Suppressor macrophage treated with lipopolysaccharide for 4 hours (primary cell): ENCODE measurements around the gene TOMM6.
"Not testable (repeated sequence)": the region's sequence is repeated elsewhere in the genome, so short reads cannot be mapped to it uniquely, and the experiment has no call there.

ENCODE experiments used
- DNase-seq: peaks from one replicate; pipeline ENCODE4 v3.0.0-alpha.2; 2020

TOMM6 gene

GRCh38 chr6:41785689-41786450 lies 1.6 kb upstream of the TOMM6 start:
- no peak for DNase-seq

DNA sequence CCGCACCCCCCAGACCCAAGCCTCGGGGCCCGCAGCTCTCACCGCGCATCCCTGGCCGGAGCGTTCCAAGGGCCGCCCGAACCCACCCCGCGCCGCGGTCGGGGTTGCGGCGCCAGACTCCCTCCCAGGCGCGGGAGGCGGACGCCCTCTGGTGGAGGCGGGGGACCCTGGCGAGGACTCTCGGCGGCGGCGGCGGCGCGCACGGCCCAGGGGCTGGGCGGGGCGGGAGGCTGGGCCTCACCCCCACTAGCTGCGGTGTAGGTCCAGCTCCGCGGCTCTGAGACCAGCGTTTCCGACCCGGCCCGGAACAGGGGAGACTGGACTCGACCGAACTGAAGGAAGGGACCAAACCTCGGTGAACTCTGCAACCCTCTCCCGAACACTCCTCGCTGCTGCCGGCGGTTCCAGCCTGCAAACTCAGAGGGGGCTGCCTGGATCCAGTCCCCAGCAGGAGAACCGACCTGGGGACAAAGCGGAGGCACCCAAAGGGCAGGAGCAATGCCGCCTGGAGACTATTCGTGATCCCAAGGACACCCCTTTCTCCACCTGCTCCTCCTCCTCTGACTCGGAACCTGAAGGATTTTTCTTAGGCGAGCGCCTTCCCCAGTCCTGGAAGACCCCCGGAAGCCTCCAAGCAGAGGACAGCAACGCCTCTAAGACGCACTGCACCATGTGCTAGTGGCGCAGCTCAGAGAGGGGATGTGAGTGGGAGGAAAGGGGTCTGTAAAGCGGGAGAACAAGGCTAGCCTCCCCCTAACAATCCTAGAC lies 859 bp upstream of the TOMM6 start:
- DNase-seq, result peak; percentile 93

DNA sequence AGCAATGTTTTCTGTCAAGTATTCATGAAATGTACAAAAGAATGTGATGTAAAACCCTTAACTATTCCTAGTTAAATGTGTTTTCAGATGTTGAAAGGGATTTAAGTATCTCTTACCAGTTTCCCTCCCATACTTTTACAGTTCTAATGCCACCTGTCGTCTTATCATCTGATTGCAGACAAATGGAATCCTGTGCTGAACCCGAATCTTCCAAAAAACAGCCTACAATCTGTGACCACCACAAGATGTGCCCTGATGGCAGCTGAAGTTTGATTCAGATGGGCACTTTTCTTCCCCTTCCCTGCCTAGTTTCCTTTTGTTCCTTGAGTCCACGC lies 1.9 kb downstream of the TOMM6 start:
- no peak for DNase-seq

DNA sequence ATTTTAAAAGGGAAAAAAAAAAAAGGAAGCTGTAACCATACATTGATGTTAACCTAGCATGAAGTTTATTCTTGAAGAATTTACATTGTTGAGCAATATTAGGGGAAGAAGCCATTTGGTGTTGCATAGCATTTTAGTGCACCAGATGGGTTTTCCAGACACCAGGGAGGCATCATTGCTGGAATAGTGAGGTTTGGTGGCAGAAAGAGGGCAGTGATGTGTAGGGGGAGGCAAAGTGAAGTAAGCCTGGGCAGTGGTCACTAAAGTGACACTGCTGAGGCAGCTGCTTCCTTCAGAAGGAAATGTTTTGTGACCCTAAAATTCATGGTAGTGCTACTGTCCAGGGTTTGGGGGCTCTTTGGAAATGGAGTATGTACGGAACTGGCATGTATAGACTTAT lies 2.6 kb downstream of the TOMM6 start:
- peak; percentile 52 for DNase-seq

- no peak for DNase-seq
These were observed 3.8 kb downstream of the TOMM6 start for GRCh38 chr6:41791305-41791704.

- no peak for DNase-seq
These were observed 4.5 kb downstream of the TOMM6 start for GRCh38 chr6:41791984-41792383.

DNA sequence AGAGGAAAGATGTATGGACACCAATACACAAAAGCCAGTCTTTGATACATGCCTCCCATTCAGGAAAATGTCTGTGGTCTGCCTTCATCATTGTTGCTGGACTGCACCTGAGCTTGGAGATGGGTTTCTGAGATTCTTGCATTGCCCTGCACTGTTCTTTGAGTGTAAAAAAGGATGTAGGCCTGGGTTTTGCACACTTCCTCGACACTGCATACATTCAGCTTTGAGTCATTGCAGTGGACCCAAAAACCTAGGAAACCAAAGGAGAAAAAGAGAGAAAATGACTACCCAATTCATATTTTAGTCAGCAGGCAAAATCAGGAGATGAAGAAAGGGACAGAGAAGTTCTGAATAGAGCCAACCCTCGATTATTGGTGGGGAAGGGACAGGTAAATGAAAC lies 9.0 kb downstream of the TOMM6 start:
- DNase-seq, result no peak

GRCh38 chr6:41798901-41799558 lies 11.5 kb downstream of the TOMM6 start:
- DNase-seq, result no peak

DNA sequence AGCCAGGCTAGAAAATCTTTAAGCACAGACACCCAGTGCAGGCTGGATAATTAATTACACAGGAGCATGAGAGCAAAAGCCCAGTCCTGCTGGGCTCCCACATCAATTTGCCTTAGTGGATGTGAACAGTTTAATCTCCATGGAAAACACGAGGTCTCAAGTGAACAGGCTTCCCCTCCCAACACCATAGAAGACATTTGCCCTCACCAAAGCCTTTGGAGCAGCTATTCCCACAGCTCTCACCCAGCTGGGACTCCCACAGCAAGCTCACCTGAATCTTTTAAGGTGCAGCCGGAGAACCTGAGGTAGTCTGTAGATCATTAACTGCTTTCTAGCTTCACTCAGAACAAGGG lies 12.0 kb downstream of the TOMM6 start:
- DNase-seq, result no peak

DNA sequence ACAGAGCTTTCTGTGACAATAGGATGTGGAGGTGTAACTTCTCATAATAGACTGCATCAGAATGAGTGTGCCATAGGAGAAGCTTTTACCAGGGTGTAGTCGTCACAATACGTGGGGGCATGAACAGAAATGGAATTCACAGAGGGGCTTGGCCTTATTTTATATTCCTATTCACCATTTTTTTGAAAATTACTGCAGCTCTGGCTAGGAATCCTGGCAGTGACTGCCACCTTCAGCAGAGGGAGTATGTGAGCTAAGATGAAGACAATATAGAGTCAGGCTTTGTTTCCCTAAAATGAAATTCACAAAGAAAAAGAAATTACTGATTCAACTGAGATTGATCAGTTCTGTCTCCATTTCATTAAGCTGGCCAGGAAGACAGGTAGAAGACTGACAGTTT lies 13.9 kb downstream of the TOMM6 start:
- no peak for DNase-seq

- DNase-seq, result no peak
These were observed 18.6 kb downstream of the TOMM6 start for GRCh38 chr6:41805830-41806774.

DNA sequence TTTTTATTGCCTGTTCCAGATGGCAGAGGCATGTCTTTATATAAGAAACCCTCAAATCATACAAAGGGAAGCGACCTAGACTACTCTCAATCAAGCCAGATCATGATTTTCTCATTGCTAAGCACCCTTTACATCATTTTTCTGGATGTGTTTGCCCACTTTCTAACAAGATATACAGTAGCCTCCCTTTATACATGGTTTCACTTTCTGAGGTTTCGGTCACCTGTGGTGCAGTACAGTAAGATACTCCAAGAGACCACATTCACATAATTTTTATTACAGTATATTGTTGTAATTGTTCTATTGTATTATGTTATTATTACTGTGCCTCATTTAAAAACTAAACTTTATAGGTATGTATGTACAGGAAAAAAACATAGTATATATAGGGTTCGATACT lies 23.6 kb downstream of the TOMM6 start:
- DNase-seq, result no peak

DNA sequence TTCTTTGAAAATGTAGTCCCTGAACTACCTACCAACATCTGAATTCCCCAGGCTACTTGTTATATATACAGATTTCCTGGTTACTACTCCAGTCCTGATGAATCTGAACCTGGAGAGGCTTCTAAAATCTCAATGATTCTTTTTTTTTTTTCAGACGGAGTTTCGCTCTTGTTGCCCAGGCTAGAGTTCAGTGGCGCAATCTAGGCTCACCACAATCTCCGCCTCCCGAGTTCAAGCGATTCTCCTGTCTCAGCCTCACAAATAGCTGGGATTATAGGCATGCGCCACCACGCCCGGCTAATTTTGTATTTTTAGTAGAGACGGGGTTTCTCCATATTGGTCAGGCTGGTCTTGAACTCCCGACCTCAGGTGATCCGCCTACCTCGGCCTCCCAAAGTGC lies 24.5 kb downstream of the TOMM6 start:
- not testable (repeated sequence) for DNase-seq

DNA sequence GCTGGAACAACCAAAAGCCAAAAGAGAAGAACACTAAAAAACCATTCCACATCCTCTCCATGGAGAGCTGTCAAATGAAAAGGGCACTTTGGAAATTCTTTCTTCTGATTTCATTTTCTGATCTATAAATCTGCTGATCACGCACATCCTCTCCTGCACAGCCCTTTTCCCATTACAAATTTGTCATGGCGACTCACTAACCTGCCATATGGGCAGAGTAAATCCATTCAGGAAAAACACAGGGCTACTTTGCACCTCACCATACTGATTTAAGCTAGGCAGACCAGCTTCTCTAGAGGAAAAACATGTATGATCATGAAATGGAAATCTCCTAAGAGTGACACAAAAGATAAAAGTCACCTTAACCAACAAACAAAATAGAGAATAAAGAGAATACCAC lies 26.0 kb downstream of the TOMM6 start:
- no peak for DNase-seq

- DNase-seq, result no peak
These were observed 26.5 kb downstream of the TOMM6 start for GRCh38 chr6:41813956-41814355.

- no peak for DNase-seq
These were observed 27.1 kb downstream of the TOMM6 start for GRCh38 chr6:41814629-41815028.

GRCh38 chr6:41815587-41815986 lies 28.1 kb downstream of the TOMM6 start:
- DNase-seq, result no peak

- peak; percentile 40 for DNase-seq
These were observed 31.0 kb downstream of the TOMM6 start for GRCh38 chr6:41818271-41819054.

- peak; percentile 33 for DNase-seq
These were observed 33.8 kb downstream of the TOMM6 start for GRCh38 chr6:41821266-41821665.

GRCh38 chr6:41822021-41822420 lies 34.5 kb downstream of the TOMM6 start:
- DNase-seq, result no peak

DNA sequence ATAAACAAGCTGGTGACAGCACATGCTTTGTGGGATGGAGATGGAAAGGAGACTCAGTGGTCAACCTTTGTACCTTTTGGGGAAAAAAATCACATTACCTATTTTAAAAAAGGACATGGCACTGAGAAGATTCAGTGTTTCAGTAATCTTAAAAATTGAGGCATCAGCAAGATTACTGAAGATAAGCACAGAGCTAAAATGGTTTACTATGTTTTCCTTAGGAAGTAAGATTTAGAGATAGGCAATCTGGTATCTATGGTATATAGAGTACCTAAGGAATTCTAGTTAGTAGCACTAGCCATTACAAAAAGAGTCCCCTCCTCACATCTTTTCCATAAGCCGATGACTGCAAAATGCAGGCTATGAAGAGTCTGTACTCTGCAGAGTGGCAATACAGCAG lies 35.7 kb downstream of the TOMM6 start:
- no peak for DNase-seq
